HepG2 (cell line): Measurements from ENCODE around the gene P3H2. TPM values are rescaled to one million over a fixed set of nuclear protein-coding genes. Genes with fewer than 3 reads are reported as not detected.

Experiments used
- ATAC-seq: fragments of 200-7000 bp; cut with Tn5 transposase; 3 replicates; pipeline ENCODE4 v1.9.1; 2020; ENCODE audit warnings: mild to moderate bottlenecking, moderate library complexity
- BruUV-seq: library from RNA; stranded (reverse); fragments of 400-500 nt; replicated peaks from 2 replicates; lab custom pipeline; 2021; lab: Mats Ljungman, UMichigan
- CTCF ChIA-PET: fragments of 300-600 bp; formaldehyde crosslinking; extraction: SDS; loops from one replicate; lab custom pipeline; 2021; ENCODE audit warnings: low total read pairs, inconsistent platforms, low intra/inter-chr PET ratio; lab: Yijun Ruan, JAX
- POLR2A ChIA-PET: fragments of 350-600 bp; sonication (Branson Sonifier 250); formaldehyde crosslinking; loops from one replicate; lab custom pipeline; 2020; ENCODE audit warnings: antibody characterized with exemption, inconsistent platforms; lab: Yijun Ruan, JAX
- DNase-seq: peaks from one replicate; pipeline ENCODE4 v3.0.0-alpha.2; 2015; ENCODE audit warnings: low spot score
- FAIRE-seq: peaks from 3 replicates; lab custom pipeline; 2011; peaks lifted over from hg19 to GRCh38; lab: Jason Lieb, UNC
- H2AFZ ChIP-seq: one replicate; pipeline ENCODE4 v1.6.1; 2011; ENCODE audit warnings: low read length, inconsistent platforms
- H3K27ac ChIP-seq: fragments of 300-600 bp; 3 replicates; pipeline ENCODE4 v1.8.0; 2011; ENCODE audit warnings: mixed run types, mild to moderate bottlenecking, mixed read lengths, low read length, inconsistent platforms; ENCODE audit not compliant: insufficient read depth; ENCODE audit errors: extremely low read length
- H3K27me3 ChIP-seq, 2 experiments: fragments of 200-600 bp in 1 of 2; 2 replicates in 1 of 2; 3 replicates in 1 of 2; pipeline versions ENCODE4 v1.6.0 to v1.8.0; 2011; ENCODE audit warnings: low read length in 2 of 2, mild to moderate bottlenecking in 2 of 2, moderate library complexity in 2 of 2, inconsistent platforms in 1 of 2; ENCODE audit not compliant: insufficient read depth in 2 of 2, control insufficient read depth in 1 of 2
- H3K36me3 ChIP-seq, 2 experiments: fragments of 200-600 bp in 1 of 2; replicated peaks in 1 of 2; 2 replicates in 1 of 2; 3 replicates in 1 of 2; pipeline versions ENCODE4 v1.5.1 to v1.8.0; 2011; ENCODE audit warnings: low read length in 2 of 2, inconsistent platforms in 1 of 2; ENCODE audit not compliant: insufficient read depth in 2 of 2, control insufficient read depth in 1 of 2
- H3K4me1 ChIP-seq: 2 replicates; pipeline ENCODE4 v1.5.1; 2012; ENCODE audit warnings: low read length, inconsistent platforms; ENCODE audit not compliant: insufficient read depth
- H3K4me2 ChIP-seq: 2 replicates; pipeline ENCODE4 v1.6.0; 2011; ENCODE audit warnings: low read depth, low read length, inconsistent platforms
- H3K4me3 ChIP-seq, 3 experiments: fragments of 200-600 bp in 1 of 3; sonication (generic), shearing (Covaris generic) in 1 of 3; replicated peaks in 1 of 3; 2 replicates each; pipeline ENCODE4 v1.5.1; 2011 to 2016; ENCODE audit warnings: low read length in 3 of 3, inconsistent platforms in 2 of 3, low read depth in 2 of 3, mild to moderate bottlenecking in 2 of 3, control low read depth in 1 of 3, mixed read lengths in 1 of 3; ENCODE audit not compliant: insufficient read depth in 1 of 3
- H3K79me2 ChIP-seq: one replicate; pipeline ENCODE4 v1.6.1; 2011; ENCODE audit warnings: low read length, inconsistent platforms; ENCODE audit not compliant: insufficient read depth
- H3K9ac ChIP-seq: 2 replicates; pipeline ENCODE4 v1.6.0; 2011; ENCODE audit warnings: mild to moderate bottlenecking, low read depth, low read length, inconsistent platforms; ENCODE audit not compliant: insufficient read depth
- H3K9me3 ChIP-seq: 2 replicates; pipeline ENCODE4 v1.5.1; 2012; ENCODE audit warnings: mild to moderate bottlenecking, low read length
- H4K20me1 ChIP-seq: 2 replicates; pipeline ENCODE4 v1.6.0; 2011; ENCODE audit warnings: inconsistent platforms, mild to moderate bottlenecking, low read length, moderate library complexity; ENCODE audit not compliant: insufficient read depth
- NR1H2 ChIP-seq: sonication (generic); formaldehyde crosslinking; IDR thresholded peaks from 2 replicates; pipeline ENCODE4 v1.8.1; 2022; ENCODE audit warnings: low read depth, missing genetic modification reagents, borderline replicate concordance
- SMC3 ChIP-seq: IDR thresholded peaks from 2 replicates; pipeline ENCODE4 v1.6.1; 2011; ENCODE audit warnings: low read length, improper control_type of control experiment
- WGBS: methylation state at CpG from one replicate; pipeline ENCODE4 v1.1.6; 2017; ENCODE audit warnings: low lambda C conversion rate; 5-methylcytosine and 5-hydroxymethylcytosine counted together
- in situ Hi-C: cut with HindIII; loops from 2 replicates; pipeline ENCODE4 v1.10.0; 2017; ENCODE audit warnings: low pct_unique_long_range_greater_than_20kb; ENCODE audit not compliant: extremely low pct_ligation_motif_present
- intact Hi-C: fragments of 100-400 bp; cut with micrococcal nuclease; formaldehyde crosslinking; loops from one replicate; pipeline ENCODE4 v1.10.0; 2022; ENCODE audit not compliant: unreplicated experiment
- polyA plus RNA-seq, 8 experiments: library from polyadenylated mRNA; depleted of rRNA in 3 of 8; stranded (reverse) in 7 of 8; unstranded in 1 of 8; fragments of >200 nt; fragmentation: Illumina TruSeq in 4 of 8; extraction: Trizol in 4 of 8; gene quantifications; 2 replicates each; pipeline versions ENCODE4 v1.2.1 to v1.2.3, GENCODE V29; 2011 to 2016; ENCODE audit warnings: low read depth in 4 of 8, missing spikeins in 1 of 8, mixed read lengths in 1 of 8; ENCODE audit not compliant: insufficient read depth in 1 of 8
- total RNA-seq, 5 experiments: library from RNA; depleted of rRNA; stranded (reverse); fragments of >200 nt; fragmentation: Illumina TruSeq; extraction: Trizol; gene quantifications; 2 replicates each; pipeline ENCODE4 v1.2.3, GENCODE V29; 2016; ENCODE audit warnings: low read depth in 1 of 5
- TF ChIP-seq, protein P1 (sequence below): sonication (generic); formaldehyde crosslinking; IDR thresholded peaks from 2 replicates; pipeline ENCODE4 v1.4.0; 2020; ENCODE audit warnings: missing genetic modification reagents; ENCODE audit errors: not compliant biosample characterization

Gene P3H2
- total and polyA plus RNA-seq, 2 of the 13 experiments (the other 11 are each of a cell fraction or from before 2014, with no cell fraction given), result not detected

GRCh38 chr3:190088890-190089289, 31.8 kb downstream of the P3H2 start:
- FAIRE-seq (no peak), ATAC-seq (no peak), DNase-seq (no peak)
- ChIA-PET CTCF (no interaction called here), POLR2A (no interaction called here)
- intact Hi-C loops, result no loop called here
- Histone ChIP-seq H3K4me3 (no peak overlapping the region), H3K9me3 (no peaks in the 10 kb centered on the region), H3K27ac (no peak overlapping the region), H4K20me1 (no peaks in the 10 kb centered on the region), H2AFZ (no peak overlapping the region), H3K4me2 (no peak overlapping the region), H3K9ac (no peak overlapping the region), H3K27me3 (no peaks in the 10 kb centered on the region), H3K79me2 (no peaks in the 10 kb centered on the region), H3K4me1 (no peaks in the 10 kb centered on the region), H3K36me3 (no peaks in the 10 kb centered on the region)
- in situ Hi-C loops, result no loop called here
- no TSS peak for BruUV-seq
- no peak for TF ChIP-seq SMC3
- TF ChIP-seq, protein P1, sequence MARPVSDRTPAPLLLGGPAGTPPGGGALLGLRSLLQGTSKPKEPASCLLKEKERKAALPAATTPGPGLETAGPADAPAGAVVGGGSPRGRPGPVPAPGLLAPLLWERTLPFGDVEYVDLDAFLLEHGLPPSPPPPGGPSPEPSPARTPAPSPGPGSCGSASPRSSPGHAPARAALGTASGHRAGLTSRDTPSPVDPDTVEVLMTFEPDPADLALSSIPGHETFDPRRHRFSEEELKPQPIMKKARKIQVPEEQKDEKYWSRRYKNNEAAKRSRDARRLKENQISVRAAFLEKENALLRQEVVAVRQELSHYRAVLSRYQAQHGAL (CRISPR knock-in tag), result no peak
- WGBS, result 11% methylated on average over 9 of the region's 9 CpGs

DNA sequence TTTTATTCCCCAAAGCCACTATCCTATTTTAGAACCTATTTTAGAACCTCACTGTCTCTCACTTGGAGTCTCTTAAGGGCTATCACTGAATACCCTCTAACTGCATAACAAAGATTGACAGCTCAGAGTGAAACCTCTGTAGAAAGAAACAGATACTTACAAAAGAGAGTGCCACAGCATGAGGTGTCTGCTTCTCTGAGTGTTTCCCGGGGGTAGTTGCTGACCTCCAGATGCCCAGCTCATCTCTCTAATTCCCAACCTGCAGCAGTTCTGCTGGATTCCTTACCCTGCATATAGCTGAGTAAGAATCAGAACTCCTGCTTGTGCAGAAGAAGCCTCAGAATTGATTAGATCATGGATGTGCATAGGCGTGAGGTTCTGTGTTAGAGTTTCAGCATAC, 34.5 kb downstream of the P3H2 start:
- H3K79me2 ChIP-seq, result no peaks in the 10 kb centered on the region
- 0% methylated on average over 2 of the region's 2 CpGs for WGBS
- BruUV-seq, result no TSS peak
- H3K27me3 ChIP-seq, result no peaks in the 10 kb centered on the region
- no peak for TF ChIP-seq NR1H2 (CRISPR knock-in tag)
- no peak for ATAC-seq
- POLR2A ChIA-PET, result no interaction called here
- DNase-seq, result no peak
- intact Hi-C loops (no loop called here), in situ Hi-C loops (no loop called here)
- H3K27ac ChIP-seq, result no peak overlapping the region
- CTCF ChIA-PET, result no interaction called here
- no peak overlapping the region for H3K4me3 ChIP-seq
- H3K9me3 ChIP-seq, result no peaks in the 10 kb centered on the region
- H2AFZ ChIP-seq, result no peak overlapping the region
- H4K20me1 ChIP-seq, result no peaks in the 10 kb centered on the region
- H3K36me3 ChIP-seq, result no peaks in the 10 kb centered on the region
- no peak for FAIRE-seq
- H3K9ac ChIP-seq, result no peak overlapping the region
- no peak overlapping the region for H3K4me2 ChIP-seq
- H3K4me1 ChIP-seq, result no peaks in the 10 kb centered on the region
